OCI-LY7 (cell line): Measurements from ENCODE around the gene ADPGK.

Experiments used
- CTCF ChIP-seq: fragments of 200-600 bp; sonication (generic); conservative IDR thresholded peaks from 2 replicates; pipeline ENCODE4 v1.5.1; 2014; ENCODE audit warnings: mild to moderate bottlenecking, antibody characterized with exemption, low read length, moderate library complexity, mixed read lengths
- EZH2phosphoT487 ChIP-seq: fragments of 200-600 bp; sonication (generic); IDR thresholded peaks from 2 replicates; pipeline ENCODE4 v1.6.1; 2018; ENCODE audit warnings: low read depth, borderline replicate concordance, mild to moderate bottlenecking, mixed run types, antibody characterized with exemption, low read length, moderate library complexity, mixed read lengths

- peak; percentile 79 for TF ChIP-seq CTCF
- no peak for TF ChIP-seq EZH2phosphoT487
Measured at GRCh38 chr15:72796515-72797337, 13.2 kb upstream of the ADPGK start.
